HEK293 (cell line): ENCODE results near the gene DKK3.

ENCODE experiments used
- CTCF ChIP-seq: fragments of 450-650 bp; formaldehyde crosslinking; IDR thresholded peaks from 2 replicates; pipeline ENCODE4 v1.5.1; 2016; ENCODE audit warnings: missing biosample characterization, missing genetic modification characterization
- GFI1B ChIP-seq: fragments of 450-650 bp; formaldehyde crosslinking; IDR thresholded peaks from 2 replicates; pipeline ENCODE4 v1.5.1; 2016; ENCODE audit warnings: missing biosample characterization, missing genetic modification characterization
- INSM2 ChIP-seq: fragments of 450-650 bp; formaldehyde crosslinking; IDR thresholded peaks from 2 replicates; pipeline ENCODE4 v1.5.1; 2016; ENCODE audit warnings: missing biosample characterization, missing genetic modification characterization
- KLF17 ChIP-seq: fragments of 450-650 bp; formaldehyde crosslinking; IDR thresholded peaks from 2 replicates; pipeline ENCODE4 v1.5.1; 2016; ENCODE audit warnings: missing biosample characterization, missing genetic modification characterization
- KLF7 ChIP-seq: fragments of 450-650 bp; formaldehyde crosslinking; IDR thresholded peaks from 2 replicates; pipeline ENCODE4 v1.5.1; 2016; ENCODE audit warnings: missing biosample characterization, missing genetic modification characterization, borderline replicate concordance
- REST ChIP-seq: fragments of 450-650 bp; formaldehyde crosslinking; IDR thresholded peaks from 2 replicates; pipeline ENCODE4 v1.5.1; 2016; ENCODE audit warnings: missing biosample characterization, missing genetic modification characterization
- YY1 ChIP-seq: fragments of 450-650 bp; formaldehyde crosslinking; IDR thresholded peaks from 2 replicates; pipeline ENCODE4 v1.5.1; 2018; ENCODE audit warnings: missing biosample characterization, missing genetic modification characterization
- ZBTB21 ChIP-seq: fragments of 450-650 bp; formaldehyde crosslinking; IDR thresholded peaks from 2 replicates; pipeline ENCODE4 v1.5.1; 2017; ENCODE audit warnings: missing biosample characterization, missing genetic modification characterization
- ZBTB26 ChIP-seq: fragments of 450-650 bp; formaldehyde crosslinking; optimal IDR thresholded peaks from 2 replicates; pipeline ENCODE3; 2016; ENCODE audit warnings: missing biosample characterization, mild to moderate bottlenecking, missing genetic modification characterization
- ZFP37 ChIP-seq: fragments of 450-650 bp; formaldehyde crosslinking; IDR thresholded peaks from 2 replicates; pipeline ENCODE4 v1.5.1; 2016; ENCODE audit warnings: missing biosample characterization, missing genetic modification characterization
- ZNF121 ChIP-seq: fragments of 450-650 bp; formaldehyde crosslinking; IDR thresholded peaks from 2 replicates; pipeline ENCODE4 v1.5.1; 2016; ENCODE audit warnings: missing biosample characterization, missing genetic modification characterization
- ZNF280D ChIP-seq: fragments of 450-650 bp; formaldehyde crosslinking; IDR thresholded peaks from 2 replicates; pipeline ENCODE4 v1.5.1; 2016; ENCODE audit warnings: missing biosample characterization, missing genetic modification characterization
- ZNF549 ChIP-seq: fragments of 450-650 bp; IDR thresholded peaks from 2 replicates; pipeline ENCODE4 v1.5.1; 2018; ENCODE audit warnings: missing biosample characterization, missing genetic modification characterization, mild to moderate bottlenecking, inconsistent platforms, moderate library complexity
- ZNF626 ChIP-seq: fragments of 450-650 bp; sonication (Bioruptor Pico); formaldehyde crosslinking; IDR thresholded peaks from 2 replicates; pipeline ENCODE4 v1.5.1; 2018; ENCODE audit warnings: missing biosample characterization, missing genetic modification characterization, inconsistent platforms

- TF ChIP-seq YY1 (tag by site-specific recombination) = no peak
- TF ChIP-seq CTCF (tag by site-specific recombination) = no peak
- TF ChIP-seq INSM2 (tag by site-specific recombination) = no peak
- TF ChIP-seq ZNF121 (tag by site-specific recombination) = no peak
- TF ChIP-seq KLF7 (tag by site-specific recombination) = no peak
- no peak for TF ChIP-seq KLF17 (tag by site-specific recombination)
- no peak for TF ChIP-seq ZBTB26 (tag by site-specific recombination)
- TF ChIP-seq REST (tag by site-specific recombination) = no peak
- no peak for TF ChIP-seq ZNF549 (tag by site-specific recombination)
- TF ChIP-seq GFI1B (tag by site-specific recombination) = no peak
- TF ChIP-seq ZNF626 (tag by site-specific recombination) = no peak
- TF ChIP-seq ZNF280D (tag by site-specific recombination) = no peak
- TF ChIP-seq ZFP37 (tag by site-specific recombination) = no peak
- TF ChIP-seq ZBTB21 (tag by site-specific recombination) = no peak
Observed at GRCh38 chr11:12031856-12032544, 23.6 kb upstream of the DKK3 start.
